ENCODE data around the gene HECW1.

HECW1 gene

DNA sequence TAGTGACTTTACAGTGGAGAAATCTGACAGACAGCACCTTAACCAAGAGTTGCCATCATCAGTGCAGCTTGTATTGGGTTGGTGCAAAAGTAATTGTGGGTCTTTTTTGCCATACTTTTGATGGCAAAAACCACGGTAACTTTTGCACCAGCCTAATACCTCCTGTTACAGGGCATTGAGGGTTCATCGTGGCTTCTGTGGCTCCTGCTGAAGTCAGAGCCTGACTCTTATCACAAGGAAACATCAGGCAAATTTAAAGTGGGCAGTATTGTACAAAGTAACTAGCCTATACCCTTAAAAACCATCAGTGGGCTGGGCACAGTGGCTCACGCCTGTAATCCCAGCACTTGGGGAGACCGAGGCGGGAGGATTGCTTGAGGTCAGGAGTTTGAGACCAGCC is 117.4 kb downstream of the HECW1 start:
- Histone ChIP-seq H3K27me3 (ENCODE audit: control insufficient read depth in 1 of 2, insufficient read depth in 2 of 2, low read length in 2 of 2) (no peaks in the 10 kb centered on the region), H3K4me1 (ENCODE audit: control insufficient read depth, insufficient read depth, low read length) (no peaks in the 10 kb centered on the region), H3K4me3 (ENCODE audit: low read length in 2 of 2) (no peak overlapping the region), H3K9ac (ENCODE audit: low read length in 2 of 2) (no peak overlapping the region), H3K9me3 (ENCODE audit: control insufficient read depth in 2 of 2, low read length in 2 of 2) (no peaks in the 10 kb centered on the region), H3K27ac (ENCODE audit: low read length) (no peak overlapping the region), H3K36me3 (ENCODE audit: control insufficient read depth in 2 of 2, insufficient read depth in 2 of 2, low read length in 2 of 2) (no peaks in the 10 kb centered on the region)

DNA sequence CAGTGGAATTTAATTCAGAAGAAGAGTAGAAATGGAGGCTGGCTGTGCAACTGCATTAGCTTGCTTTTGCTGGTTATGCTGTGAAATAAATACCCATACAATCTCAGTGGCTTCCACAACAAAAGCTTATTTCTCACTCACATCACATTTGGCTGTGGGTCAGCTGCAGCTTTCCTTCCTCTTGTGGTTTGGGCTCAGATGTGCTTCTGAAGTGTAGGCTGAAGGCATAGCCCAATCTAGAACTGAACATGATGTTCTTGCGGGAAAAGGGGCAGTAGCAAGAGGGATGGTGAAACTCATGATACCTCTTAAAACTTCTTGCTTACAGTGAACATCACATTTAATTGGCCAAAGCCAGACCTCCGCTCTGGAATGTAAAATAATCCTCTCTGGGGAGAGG is 119.9 kb downstream of the HECW1 start:
- Histone ChIP-seq H3K9me3 (ENCODE audit: control insufficient read depth in 2 of 2, low read length in 2 of 2) (no peaks in the 10 kb centered on the region), H3K27ac (ENCODE audit: low read length) (no peak overlapping the region), H3K27me3 (ENCODE audit: control insufficient read depth in 1 of 2, insufficient read depth in 2 of 2, low read length in 2 of 2) (peaks cover 0 to 3% of the 10 kb centered on the region in 2 donors)

DNA sequence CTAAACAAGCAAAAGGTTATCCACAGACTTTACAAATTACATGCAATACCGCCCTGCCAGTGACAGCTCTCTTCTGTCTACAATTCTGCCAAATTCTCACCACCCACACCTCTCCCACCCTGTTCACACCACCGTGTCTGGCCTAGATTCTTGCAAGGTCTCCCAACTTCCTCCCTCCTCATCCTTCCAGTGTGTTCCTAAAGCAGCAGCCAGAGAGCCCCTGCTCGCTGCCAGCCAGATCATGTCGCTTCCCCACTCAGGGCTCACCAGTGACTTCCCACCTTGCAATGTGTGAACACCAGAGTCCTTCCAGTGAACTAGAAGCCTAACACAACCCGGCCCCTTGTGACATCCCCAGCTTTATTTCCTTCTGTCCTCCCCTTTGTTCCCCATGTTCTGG is 121.6 kb downstream of the HECW1 start:
- peaks cover 0 to 3% of the 10 kb centered on the region in 2 donors for H3K27me3 ChIP-seq (ENCODE audit: control insufficient read depth in 1 of 2, insufficient read depth in 2 of 2, low read length in 2 of 2)
- no peaks in the 10 kb centered on the region for H3K36me3 ChIP-seq (ENCODE audit: control insufficient read depth in 2 of 2, insufficient read depth in 2 of 2, low read length in 2 of 2)
- no peaks in the 10 kb centered on the region for H3K9me3 ChIP-seq (ENCODE audit: control insufficient read depth in 2 of 2, low read length in 2 of 2)
- H3K4me1 ChIP-seq (ENCODE audit: control insufficient read depth, insufficient read depth, low read length), result no peaks in the 10 kb centered on the region
- no peak overlapping the region for H3K4me3 ChIP-seq (ENCODE audit: low read length in 2 of 2)
- H3K27ac ChIP-seq (ENCODE audit: low read length), result no peak overlapping the region
- no peak overlapping the region for H3K9ac ChIP-seq (ENCODE audit: low read length in 2 of 2)

More for the DNA sequence above, 119.9 kb downstream of the HECW1 start:
- Histone ChIP-seq H3K4me3 (ENCODE audit: low read length in 2 of 2) (no peak overlapping the region), H3K9ac (ENCODE audit: low read length in 2 of 2) (no peak overlapping the region), H3K36me3 (ENCODE audit: control insufficient read depth in 2 of 2, insufficient read depth in 2 of 2, low read length in 2 of 2) (no peaks in the 10 kb centered on the region), H3K4me1 (ENCODE audit: control insufficient read depth, insufficient read depth, low read length) (no peaks in the 10 kb centered on the region)

DNA sequence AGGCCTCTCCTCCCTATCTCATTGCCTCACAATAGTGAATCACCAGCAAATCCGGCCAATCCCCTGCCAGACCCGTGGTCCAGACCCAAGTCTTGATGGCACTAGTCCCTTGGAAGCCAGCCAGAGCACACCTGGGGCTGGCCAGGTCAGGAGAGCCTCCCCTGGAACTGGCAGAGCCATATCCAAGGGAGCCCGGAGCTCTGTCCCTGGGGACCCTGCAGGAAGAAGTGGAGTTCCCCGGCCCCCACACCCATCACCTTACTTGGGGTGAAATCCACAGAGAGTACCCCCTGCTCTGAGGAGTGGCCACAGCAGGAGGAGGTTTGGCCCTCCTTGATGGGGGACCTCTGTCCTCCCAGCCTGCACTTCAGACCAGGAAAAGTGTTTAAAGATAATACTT is 122.5 kb downstream of the HECW1 start:
- no peaks in the 10 kb centered on the region for H3K4me1 ChIP-seq (ENCODE audit: control insufficient read depth, insufficient read depth, low read length)
- no peak overlapping the region for H3K27ac ChIP-seq (ENCODE audit: low read length)
- no peak overlapping the region for H3K9ac ChIP-seq (ENCODE audit: low read length in 2 of 2)
- H3K36me3 ChIP-seq (ENCODE audit: control insufficient read depth in 2 of 2, insufficient read depth in 2 of 2, low read length in 2 of 2), result no peaks in the 10 kb centered on the region
- no peak overlapping the region for H3K4me3 ChIP-seq (ENCODE audit: low read length in 2 of 2)
- no peaks in the 10 kb centered on the region for H3K9me3 ChIP-seq (ENCODE audit: control insufficient read depth in 2 of 2, low read length in 2 of 2)
- peaks cover 0 to 3% of the 10 kb centered on the region in 2 donors for H3K27me3 ChIP-seq (ENCODE audit: control insufficient read depth in 1 of 2, insufficient read depth in 2 of 2, low read length in 2 of 2)

DNA sequence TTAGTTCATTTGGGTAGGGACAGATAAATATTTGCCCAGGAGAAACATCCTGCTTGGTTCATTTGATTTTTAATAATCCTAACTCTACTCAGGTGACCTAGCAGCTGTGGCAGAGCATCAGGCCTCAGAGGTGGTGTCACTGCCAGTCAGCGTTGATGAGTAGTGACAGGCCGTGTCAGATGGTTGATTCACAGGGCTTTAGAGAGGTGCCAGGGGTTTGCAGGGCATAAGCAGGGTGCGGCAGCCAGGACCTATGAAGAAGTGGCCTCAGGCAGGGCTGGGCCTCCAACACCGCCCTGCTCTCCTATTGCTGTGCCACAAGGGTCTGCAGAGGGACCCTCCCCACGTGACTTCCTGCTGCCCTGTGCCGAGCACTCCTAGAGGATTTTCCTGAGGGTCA is 128.1 kb downstream of the HECW1 start:
- Histone ChIP-seq H3K9me3 (ENCODE audit: control insufficient read depth in 2 of 2, low read length in 2 of 2) (no peaks in the 10 kb centered on the region), H3K4me3 (ENCODE audit: low read length in 2 of 2) (no peak overlapping the region), H3K4me1 (ENCODE audit: control insufficient read depth, insufficient read depth, low read length) (no peaks in the 10 kb centered on the region), H3K36me3 (ENCODE audit: control insufficient read depth in 2 of 2, insufficient read depth in 2 of 2, low read length in 2 of 2) (no peaks in the 10 kb centered on the region), H3K9ac (ENCODE audit: low read length in 2 of 2) (no peak overlapping the region), H3K27ac (ENCODE audit: low read length) (no peak overlapping the region), H3K27me3 (ENCODE audit: control insufficient read depth in 1 of 2, insufficient read depth in 2 of 2, low read length in 2 of 2) (peaks cover 0 to 3% of the 10 kb centered on the region in 2 donors)

DNA sequence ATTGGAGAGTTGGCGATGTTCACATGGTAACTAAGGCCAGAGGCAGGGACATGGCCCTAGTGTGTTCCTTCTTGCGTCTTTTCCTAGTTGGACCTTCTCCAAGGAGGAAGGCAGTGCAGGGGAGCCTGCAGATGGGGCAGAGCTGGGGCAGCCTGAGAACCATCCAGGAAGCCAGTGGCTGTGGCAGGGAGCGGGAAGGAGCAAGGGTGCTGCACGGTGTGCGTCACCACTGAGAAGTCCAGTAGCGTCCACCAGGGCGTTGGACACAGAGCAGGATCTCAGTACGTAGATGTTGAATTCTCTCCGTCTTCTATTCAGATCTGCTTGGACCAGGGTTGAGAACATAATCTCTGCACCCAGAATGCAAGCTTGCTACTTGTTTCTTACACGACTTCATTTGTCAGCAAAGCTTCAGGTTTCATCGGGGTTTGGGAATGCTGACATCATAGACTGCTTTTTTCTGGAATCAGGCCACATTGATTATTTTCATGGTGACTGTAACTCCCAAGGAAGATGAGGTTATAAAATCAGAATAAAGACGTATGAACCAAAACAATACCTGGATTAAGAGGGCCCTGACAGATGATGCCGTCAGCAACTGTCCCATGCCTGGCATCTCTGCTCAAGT is 130.3 kb downstream of the HECW1 start:
- no peak overlapping the region for H3K4me3 ChIP-seq (ENCODE audit: low read length in 2 of 2)
- no peaks in the 10 kb centered on the region for H3K4me1 ChIP-seq (ENCODE audit: control insufficient read depth, insufficient read depth, low read length)
- H3K9me3 ChIP-seq (ENCODE audit: control insufficient read depth in 2 of 2, low read length in 2 of 2), result no peaks in the 10 kb centered on the region
- H3K36me3 ChIP-seq (ENCODE audit: control insufficient read depth in 2 of 2, insufficient read depth in 2 of 2, low read length in 2 of 2), result no peaks in the 10 kb centered on the region
- H3K9ac ChIP-seq (ENCODE audit: low read length in 2 of 2), result no peak overlapping the region
- H3K27ac ChIP-seq (ENCODE audit: low read length), result no peak overlapping the region
- H3K27me3 ChIP-seq (ENCODE audit: control insufficient read depth in 1 of 2, insufficient read depth in 2 of 2, low read length in 2 of 2), result no peaks in the 10 kb centered on the region

DNA sequence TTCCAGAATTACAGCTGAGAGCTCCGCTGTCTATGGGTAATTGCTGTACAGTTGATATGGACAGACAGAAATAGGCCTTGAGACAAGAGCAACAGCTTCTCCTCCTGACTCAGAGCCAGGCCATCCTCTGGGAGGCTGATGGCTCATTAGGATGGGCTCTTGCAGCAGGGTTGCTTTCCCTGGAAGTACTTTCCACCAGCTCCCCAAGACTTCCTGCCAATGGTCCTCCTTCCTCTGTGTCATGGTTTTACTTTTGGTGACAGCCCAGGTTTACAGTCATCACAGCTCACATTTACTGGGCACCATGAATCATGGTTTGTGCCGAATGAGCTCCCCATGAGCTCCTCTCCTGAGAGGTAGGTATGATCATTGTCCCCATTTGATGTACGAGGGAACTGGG is 131.8 kb downstream of the HECW1 start:
- Histone ChIP-seq H3K27me3 (ENCODE audit: control insufficient read depth in 1 of 2, insufficient read depth in 2 of 2, low read length in 2 of 2) (no peaks in the 10 kb centered on the region), H3K27ac (ENCODE audit: low read length) (no peak overlapping the region), H3K4me1 (ENCODE audit: control insufficient read depth, insufficient read depth, low read length) (peaks cover 6% of the 10 kb centered on the region), H3K4me3 (ENCODE audit: low read length in 2 of 2) (no peak overlapping the region), H3K9me3 (ENCODE audit: control insufficient read depth in 2 of 2, low read length in 2 of 2) (no peaks in the 10 kb centered on the region), H3K9ac (ENCODE audit: low read length in 2 of 2) (no peak overlapping the region), H3K36me3 (ENCODE audit: control insufficient read depth in 2 of 2, insufficient read depth in 2 of 2, low read length in 2 of 2) (no peaks in the 10 kb centered on the region)

DNA sequence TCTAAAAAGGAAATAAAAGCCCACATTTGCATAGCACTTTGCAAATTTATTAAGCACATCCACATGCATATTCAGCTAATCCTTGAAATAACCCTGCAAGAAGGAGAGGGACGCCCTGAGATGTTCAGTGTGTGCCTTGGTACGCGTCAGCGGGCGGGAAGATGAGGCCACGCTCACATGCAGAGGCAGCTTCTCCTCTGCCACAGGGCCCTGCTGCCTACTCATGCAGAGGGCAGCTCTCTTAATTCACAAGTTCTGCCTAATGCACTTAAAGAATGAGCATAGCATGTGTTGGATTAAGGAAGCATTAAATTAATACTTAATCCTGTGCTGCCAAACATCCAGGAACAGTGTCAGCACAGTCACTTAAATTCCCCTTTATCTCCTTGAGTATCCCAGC is 132.3 kb downstream of the HECW1 start:
- H3K27ac ChIP-seq (ENCODE audit: low read length), result no peak overlapping the region

DNA sequence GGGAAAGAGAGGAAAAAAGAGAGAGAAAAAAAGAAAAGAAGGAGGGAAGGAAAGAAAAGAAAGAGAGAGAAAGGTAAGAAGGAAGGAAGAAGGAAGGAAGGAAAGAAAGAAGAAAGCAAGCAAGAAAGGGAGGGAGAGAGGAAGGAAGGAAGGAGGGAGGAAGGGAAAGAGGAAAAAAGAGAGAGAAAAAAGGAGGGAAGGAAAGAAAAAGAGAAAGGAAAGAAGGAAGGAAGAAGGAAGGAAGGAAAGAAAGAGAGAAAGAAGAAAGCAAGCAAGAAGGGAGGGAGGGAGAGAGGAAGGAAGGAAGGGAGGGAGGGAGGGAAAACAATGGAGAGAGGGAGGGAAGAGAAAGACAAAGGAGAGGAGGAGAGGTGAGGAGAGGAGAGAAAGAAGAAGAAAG is 135.3 kb downstream of the HECW1 start:
- no peaks in the 10 kb centered on the region for H3K9me3 ChIP-seq (ENCODE audit: control insufficient read depth in 2 of 2, low read length in 2 of 2)
- no peaks in the 10 kb centered on the region for H3K36me3 ChIP-seq (ENCODE audit: control insufficient read depth in 2 of 2, insufficient read depth in 2 of 2, low read length in 2 of 2)
- no peaks in the 10 kb centered on the region for H3K27me3 ChIP-seq (ENCODE audit: control insufficient read depth in 1 of 2, insufficient read depth in 2 of 2, low read length in 2 of 2)
- no peak overlapping the region for H3K9ac ChIP-seq (ENCODE audit: low read length in 2 of 2)
- H3K4me1 ChIP-seq (ENCODE audit: control insufficient read depth, insufficient read depth, low read length), result peaks cover 16% of the 10 kb centered on the region
- H3K4me3 ChIP-seq (ENCODE audit: low read length in 2 of 2), result no peak overlapping the region
- H3K27ac ChIP-seq (ENCODE audit: low read length), result no peak overlapping the region

More for the DNA sequence above, 132.3 kb downstream of the HECW1 start:
- H3K9me3 ChIP-seq (ENCODE audit: control insufficient read depth in 2 of 2, low read length in 2 of 2), result no peaks in the 10 kb centered on the region
- H3K36me3 ChIP-seq (ENCODE audit: control insufficient read depth in 2 of 2, insufficient read depth in 2 of 2, low read length in 2 of 2), result no peaks in the 10 kb centered on the region
- peaks cover 8% of the 10 kb centered on the region for H3K4me1 ChIP-seq (ENCODE audit: control insufficient read depth, insufficient read depth, low read length)
- no peak overlapping the region for H3K9ac ChIP-seq (ENCODE audit: low read length in 2 of 2)
- no peak overlapping the region for H3K4me3 ChIP-seq (ENCODE audit: low read length in 2 of 2)
- no peaks in the 10 kb centered on the region for H3K27me3 ChIP-seq (ENCODE audit: control insufficient read depth in 1 of 2, insufficient read depth in 2 of 2, low read length in 2 of 2)

DNA sequence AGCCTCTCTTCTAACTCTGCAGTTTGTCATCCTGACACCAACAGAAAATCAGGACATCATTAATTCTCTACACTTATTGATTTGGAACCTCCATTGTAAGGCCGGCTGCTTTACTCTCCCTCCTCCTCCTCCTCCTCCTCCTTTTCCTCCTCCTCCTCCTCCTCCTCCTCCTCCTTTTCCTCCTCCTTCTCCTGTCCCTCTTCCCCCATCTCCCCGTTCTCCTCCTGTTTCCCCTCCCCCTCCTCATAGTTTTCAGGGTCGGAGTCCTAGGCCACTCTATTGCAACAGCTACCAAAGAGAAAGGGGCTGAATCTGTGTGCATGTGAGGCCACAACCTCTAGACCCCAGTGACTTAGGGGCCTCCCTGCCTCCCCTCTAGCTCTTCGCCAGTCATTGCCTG is 136.1 kb downstream of the HECW1 start:
- no peaks in the 10 kb centered on the region for H3K27me3 ChIP-seq (ENCODE audit: control insufficient read depth in 1 of 2, insufficient read depth in 2 of 2, low read length in 2 of 2)
- H3K9me3 ChIP-seq (ENCODE audit: control insufficient read depth in 2 of 2, low read length in 2 of 2), result no peaks in the 10 kb centered on the region
- H3K36me3 ChIP-seq (ENCODE audit: control insufficient read depth in 2 of 2, insufficient read depth in 2 of 2, low read length in 2 of 2), result no peaks in the 10 kb centered on the region
- peak overlapping the region; percentile 66 for H3K27ac ChIP-seq (ENCODE audit: low read length)
- H3K9ac ChIP-seq (ENCODE audit: low read length in 2 of 2), result peak overlapping the region in 1 of 2 donors; percentile 42
- peaks cover 16% of the 10 kb centered on the region for H3K4me1 ChIP-seq (ENCODE audit: control insufficient read depth, insufficient read depth, low read length)
- H3K4me3 ChIP-seq (ENCODE audit: low read length in 2 of 2), result peak overlapping the region in 1 of 2 donors; percentile 64

DNA sequence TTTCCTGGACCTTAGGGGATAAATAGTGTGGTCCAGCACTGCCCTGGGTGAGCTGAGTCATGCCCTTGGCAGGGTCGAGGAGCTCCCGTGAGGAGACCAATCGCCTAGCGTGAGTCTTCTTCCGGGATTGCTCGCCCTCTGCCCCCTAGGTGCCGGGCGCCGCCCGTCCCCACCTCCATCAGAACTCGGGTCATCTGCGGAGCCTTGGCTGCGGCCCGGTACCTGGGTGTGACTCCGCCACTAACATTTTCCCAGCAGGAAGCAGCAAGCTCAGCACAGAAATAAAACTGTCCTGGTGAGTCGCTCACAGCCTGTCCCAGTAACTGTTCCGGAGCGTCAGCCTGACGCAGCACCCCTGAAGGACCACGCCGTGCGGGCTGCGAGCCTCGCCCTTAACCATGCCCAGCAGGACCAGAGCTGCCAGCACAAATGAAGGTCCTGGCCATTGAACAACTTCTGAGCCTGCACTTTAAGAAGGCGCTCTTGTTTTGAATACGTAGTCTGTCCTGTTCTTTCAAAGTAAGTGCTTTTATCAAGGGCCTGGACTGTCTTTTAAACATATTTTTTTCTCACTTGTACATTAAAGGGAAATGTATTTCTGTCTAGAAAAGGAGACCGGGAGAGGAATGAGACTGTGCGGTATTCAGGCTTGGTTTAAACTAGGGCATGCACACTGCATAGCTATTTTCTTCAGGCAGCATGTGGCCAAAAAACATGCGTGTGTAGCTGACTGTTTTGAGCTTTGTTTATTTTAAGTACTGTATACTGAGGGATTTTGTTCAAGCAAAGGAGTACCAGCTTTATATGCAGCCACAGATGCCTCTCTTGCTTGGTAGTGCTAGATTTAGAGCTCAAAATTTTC is 136.7 kb downstream of the HECW1 start:
- Histone ChIP-seq H3K27ac (ENCODE audit: low read length) (peak overlapping the region; percentile 66), H3K36me3 (ENCODE audit: control insufficient read depth in 2 of 2, insufficient read depth in 2 of 2, low read length in 2 of 2) (no peaks in the 10 kb centered on the region), H3K4me1 (ENCODE audit: control insufficient read depth, insufficient read depth, low read length) (peaks cover 16% of the 10 kb centered on the region), H3K9me3 (ENCODE audit: control insufficient read depth in 2 of 2, low read length in 2 of 2) (no peaks in the 10 kb centered on the region), H3K9ac (ENCODE audit: low read length in 2 of 2) (peak overlapping the region; percentile 18 to 42), H3K27me3 (ENCODE audit: control insufficient read depth in 1 of 2, insufficient read depth in 2 of 2, low read length in 2 of 2) (no peaks in the 10 kb centered on the region), H3K4me3 (ENCODE audit: low read length in 2 of 2) (peak overlapping the region; percentile 14 to 64)
